HG02870 (cell line): ENCODE results near the gene MUC12.
"Not testable (repeated sequence)": the region's sequence is repeated elsewhere in the genome, so short reads cannot be mapped to it uniquely, and the experiment has no call there.

Source experiments
- ATAC-seq: cut with Tn5 transposase; IDR thresholded peaks from one replicate; pipeline ENCODE4 v1.9.1; 2021; ENCODE audit warnings: mild to moderate bottlenecking, moderate library complexity; ENCODE audit not compliant: unreplicated experiment

The MUC12 gene

GRCh38 chr7:101060992-101061391 lies 91.6 kb downstream of the MUC12 start:
- no peak for ATAC-seq

GRCh38 chr7:101064176-101064550 lies 94.8 kb downstream of the MUC12 start:
- ATAC-seq, result not testable (repeated sequence)

GRCh38 chr7:101065162-101065561 lies 95.8 kb downstream of the MUC12 start:
- not testable (repeated sequence) for ATAC-seq

GRCh38 chr7:101066141-101066832 lies 96.9 kb downstream of the MUC12 start:
- no peak for ATAC-seq

- no peak for ATAC-seq
Observed at GRCh38 chr7:101066833-101067177, 97.4 kb downstream of the MUC12 start.

GRCh38 chr7:101068401-101068800 lies 99.0 kb downstream of the MUC12 start:
- no peak for ATAC-seq
